OCI-LY1 (cell line): ENCODE measurements around the gene FBXL3.
"Not testable (repeated sequence)": the region's sequence is repeated elsewhere in the genome, so short reads cannot be mapped to it uniquely, and the experiment has no call there.

ENCODE experiments used
- H2AFZ ChIP-seq: fragments of 200-600 bp; sonication (generic), shearing (Covaris generic); 2 replicates; pipeline ENCODE4 v1.6.0; 2014; ENCODE audit warnings: antibody characterized with exemption, mild to moderate bottlenecking, low read length
- H3F3A ChIP-seq: fragments of 200-600 bp; sonication (generic), shearing (Covaris generic); 2 replicates; pipeline ENCODE4 v1.6.0; 2014; ENCODE audit warnings: mild to moderate bottlenecking, antibody characterized with exemption, low read length, moderate library complexity; ENCODE audit not compliant: insufficient read depth
- H3K27ac ChIP-seq: fragments of 200-600 bp; sonication (generic); 2 replicates; pipeline ENCODE4 v1.5.1; 2014; ENCODE audit warnings: low read length, mixed run types, mild to moderate bottlenecking, low read depth; ENCODE audit not compliant: poor library complexity, severe bottlenecking
- H3K27me3 ChIP-seq: fragments of 200-600 bp; sonication (generic); 2 replicates; pipeline ENCODE4 v1.6.0; 2014; ENCODE audit warnings: antibody characterized with exemption, mild to moderate bottlenecking, low read length, moderate library complexity; ENCODE audit not compliant: insufficient read depth
- H3K36me3 ChIP-seq: fragments of 200-600 bp; sonication (generic); 2 replicates; pipeline ENCODE4 v1.6.1; 2014; ENCODE audit warnings: mild to moderate bottlenecking, antibody characterized with exemption, low read length, moderate library complexity, mixed read lengths; ENCODE audit not compliant: insufficient read depth
- H3K4me1 ChIP-seq: fragments of 200-600 bp; sonication (generic); 2 replicates; pipeline ENCODE4 v1.5.1; 2014; ENCODE audit warnings: mild to moderate bottlenecking, low read length, moderate library complexity; ENCODE audit not compliant: insufficient read depth, severe bottlenecking
- H3K4me2 ChIP-seq: fragments of 200-600 bp; sonication (generic), shearing (Covaris generic); 2 replicates; pipeline ENCODE4 v1.6.1; 2014; ENCODE audit warnings: low read length
- H3K4me3 ChIP-seq: fragments of 200-600 bp; sonication (generic); 2 replicates; pipeline ENCODE4 v1.5.1; 2014; ENCODE audit warnings: low read length, low read depth, mild to moderate bottlenecking, mixed read lengths; ENCODE audit not compliant: poor library complexity, severe bottlenecking
- H3K79me2 ChIP-seq: fragments of 200-600 bp; shearing (Covaris generic); 2 replicates; pipeline ENCODE4 v1.6.1; 2016; ENCODE audit warnings: mixed run types, low read length, mixed read lengths; ENCODE audit not compliant: insufficient read depth
- H3K9ac ChIP-seq: fragments of 200-600 bp; sonication (generic), shearing (Covaris generic); 2 replicates; pipeline ENCODE4 v1.6.1; 2014; ENCODE audit warnings: mild to moderate bottlenecking, low read length, mixed read lengths
- H3K9me2 ChIP-seq: fragments of 200-600 bp; sonication (generic), shearing (Covaris generic); 2 replicates; pipeline ENCODE4 v1.6.1; 2014; ENCODE audit warnings: low read depth, mild to moderate bottlenecking, low read length, mixed read lengths
- H3K9me3 ChIP-seq: fragments of 200-600 bp; shearing (Covaris generic); 2 replicates; pipeline ENCODE4 v1.6.1; 2014; ENCODE audit warnings: low read length, mixed read lengths
- H4K20me1 ChIP-seq: fragments of 200-600 bp; sonication (generic), shearing (Covaris generic); 2 replicates; pipeline ENCODE4 v1.6.0; 2016; ENCODE audit warnings: mild to moderate bottlenecking, low read length; ENCODE audit not compliant: insufficient read depth
- CTCF ChIP-seq: fragments of 200-600 bp; sonication (generic), shearing (Covaris generic); IDR thresholded peaks from 2 replicates; pipeline ENCODE4 v1.5.1; 2017; ENCODE audit warnings: mild to moderate bottlenecking, antibody characterized with exemption, low read length, moderate library complexity, mixed read lengths
- EZH2 ChIP-seq: fragments of 200-600 bp; sonication (generic), shearing (Covaris generic); IDR thresholded peaks from 2 replicates; pipeline ENCODE4 v1.8.0; 2017; ENCODE audit warnings: borderline replicate concordance, mixed run types, mild to moderate bottlenecking, antibody characterized with exemption, low read length, moderate library complexity, mixed read lengths

FBXL3 gene

GRCh38 chr13:77016251-77016812 is 10.6 kb downstream of the FBXL3 start:
- Histone ChIP-seq H3K9me3 (no peaks in the 10 kb centered on the region), H3K9me2 (no peaks in the 10 kb centered on the region), H3K27ac (no peak overlapping the region), H3K79me2 (peaks cover 39% of the 10 kb centered on the region), H3K27me3 (no peaks in the 10 kb centered on the region), H3K9ac (no peak overlapping the region), H3K4me1 (peaks cover 7% of the 10 kb centered on the region), H3K4me3 (no peak overlapping the region), H3K36me3 (peaks cover 87% of the 10 kb centered on the region), H3K4me2 (no peak overlapping the region), H4K20me1 (no peaks in the 10 kb centered on the region), H3F3A (no peaks in the 10 kb centered on the region), H2AFZ (no peak overlapping the region)
- TF ChIP-seq CTCF (no peak), EZH2 (no peak)

- TF ChIP-seq CTCF (no peak), EZH2 (no peak)
- Histone ChIP-seq H3K27ac (no peak overlapping the region), H3F3A (no peaks in the 10 kb centered on the region), H3K4me3 (no peak overlapping the region), H3K9me2 (no peaks in the 10 kb centered on the region), H3K4me1 (peaks cover 6% of the 10 kb centered on the region), H3K9ac (no peak overlapping the region), H4K20me1 (no peaks in the 10 kb centered on the region), H3K27me3 (no peaks in the 10 kb centered on the region), H3K79me2 (peaks cover 26% of the 10 kb centered on the region), H2AFZ (no peak overlapping the region), H3K9me3 (no peaks in the 10 kb centered on the region), H3K4me2 (no peak overlapping the region), H3K36me3 (peaks cover 90% of the 10 kb centered on the region)
These were observed 11.9 kb downstream of the FBXL3 start for GRCh38 chr13:77014906-77015685.

- H3K4me1 ChIP-seq, result no peaks in the 10 kb centered on the region
- H3K9me3 ChIP-seq, result no peaks in the 10 kb centered on the region
- no peak overlapping the region for H2AFZ ChIP-seq
- no peaks in the 10 kb centered on the region for H3K27me3 ChIP-seq
- peaks cover 98% of the 10 kb centered on the region for H3K36me3 ChIP-seq
- peaks cover 15% of the 10 kb centered on the region for H3K79me2 ChIP-seq
- H3K27ac ChIP-seq, result no peak overlapping the region
- H3K4me2 ChIP-seq, result no peak overlapping the region
- TF ChIP-seq CTCF (no peak), EZH2 (no peak)
- no peak overlapping the region for H3K9ac ChIP-seq
- no peaks in the 10 kb centered on the region for H3F3A ChIP-seq
- no peaks in the 10 kb centered on the region for H3K9me2 ChIP-seq
- H4K20me1 ChIP-seq, result no peaks in the 10 kb centered on the region
- no peak overlapping the region for H3K4me3 ChIP-seq
These were observed 13.0 kb downstream of the FBXL3 start for GRCh38 chr13:77013853-77014542.

GRCh38 chr13:77009719-77010118 is 17.2 kb downstream of the FBXL3 start:
- H3K27ac ChIP-seq, H3F3A ChIP-seq, H3K9ac ChIP-seq, H3K27me3 ChIP-seq, H2AFZ ChIP-seq, H4K20me1 ChIP-seq, H3K9me2 ChIP-seq, H3K4me3 ChIP-seq, H3K4me2 ChIP-seq, H3K4me1 ChIP-seq, H3K9me3 ChIP-seq: not testable (repeated sequence)
- Histone ChIP-seq H3K36me3 (peaks cover 90% of the 10 kb centered on the region), H3K79me2 (peaks cover 23% of the 10 kb centered on the region; the same call in 1 of the 2 replicates)
